ENCODE data around the gene ACSS3.
"Not testable (repeated sequence)": the region's sequence is repeated elsewhere in the genome, so short reads cannot be mapped to it uniquely, and the experiment has no call there.

ACSS3 gene

DNA sequence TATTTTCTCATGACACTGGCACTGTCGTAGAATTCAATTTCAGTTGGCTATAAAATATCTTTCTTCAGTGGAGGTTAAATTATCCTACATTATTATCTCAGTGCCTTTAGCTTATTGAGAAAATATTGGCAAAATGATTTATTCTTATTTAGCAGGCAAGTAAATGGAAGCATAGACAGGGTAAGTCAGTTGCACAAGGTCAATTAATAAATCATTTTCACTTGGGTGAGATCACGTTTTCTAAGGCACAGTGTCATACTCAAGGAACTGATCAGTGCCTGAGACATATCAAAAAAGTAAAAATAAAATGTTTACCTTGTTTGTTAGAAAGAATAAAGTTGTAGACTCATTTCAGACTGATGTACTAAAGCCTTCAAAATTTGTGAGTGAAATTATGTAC lies 95.0 kb downstream of the ACSS3 start:
- no peak for DNase-seq

- no peak for DNase-seq
Measured at GRCh38 chr12:81174664-81175063, 96.8 kb downstream of the ACSS3 start.

DNA sequence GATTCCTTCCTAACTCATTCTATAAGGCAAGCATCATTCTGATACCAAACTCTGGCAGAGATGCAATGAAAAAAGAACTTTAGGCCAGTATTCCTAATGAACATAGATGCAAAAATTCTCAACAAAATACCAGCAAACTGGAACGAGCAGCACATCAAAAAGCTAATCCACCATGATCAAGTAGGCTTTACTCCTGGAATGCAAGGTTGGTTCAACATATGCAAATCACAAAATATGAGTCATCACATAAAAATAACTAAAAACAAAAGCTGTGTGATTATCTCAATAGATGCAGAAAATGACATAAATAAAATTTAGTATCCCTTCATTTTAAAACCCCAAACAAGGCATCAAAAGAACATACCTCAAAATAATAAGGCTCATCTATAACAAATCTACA lies 98.9 kb downstream of the ACSS3 start:
- no peak for DNase-seq

GRCh38 chr12:81181691-81182090 lies 103.8 kb downstream of the ACSS3 start:
- DNase-seq = no peak

DNA sequence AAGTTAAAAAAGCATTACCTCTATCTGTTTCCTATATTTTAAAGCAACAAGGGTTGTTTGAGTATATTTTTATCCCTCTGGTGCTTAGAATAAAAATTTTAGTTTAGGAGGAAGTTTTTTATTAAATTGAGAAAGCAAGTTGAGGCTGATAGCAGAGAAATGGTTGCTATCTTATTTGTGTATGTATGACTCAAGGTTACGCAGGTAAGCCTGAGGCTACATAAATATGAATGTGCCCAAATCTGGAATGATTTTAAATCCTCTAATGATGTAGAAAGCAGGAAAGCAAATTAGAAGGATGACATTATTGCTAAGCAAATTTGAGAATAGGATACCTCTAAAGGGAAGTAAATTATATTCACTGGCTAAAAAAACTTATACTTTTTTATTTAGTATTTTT lies 109.8 kb downstream of the ACSS3 start:
- DNase-seq = no peak

DNA sequence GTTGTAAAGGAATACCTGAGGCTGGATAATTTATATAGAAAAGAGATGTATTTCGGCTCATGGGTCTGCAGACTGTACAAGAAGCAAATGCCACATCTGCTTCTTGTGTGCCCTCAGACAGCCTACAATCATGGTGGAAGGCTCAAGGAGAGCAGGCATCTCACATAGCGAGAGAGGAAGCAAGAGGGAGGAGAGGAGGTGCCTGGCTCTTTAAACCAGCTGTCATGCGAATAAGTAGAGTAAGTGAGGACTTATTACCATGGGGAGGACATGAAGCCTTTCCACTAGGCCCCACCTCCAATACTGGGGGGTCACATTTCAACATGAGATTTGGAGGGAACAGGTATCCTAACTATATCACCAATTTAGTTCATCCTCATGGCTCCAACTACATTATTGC lies 118.7 kb downstream of the ACSS3 start:
- DNase-seq = no peak

GRCh38 chr12:81200561-81200960 lies 122.7 kb downstream of the ACSS3 start:
- not testable (repeated sequence) for DNase-seq

DNA sequence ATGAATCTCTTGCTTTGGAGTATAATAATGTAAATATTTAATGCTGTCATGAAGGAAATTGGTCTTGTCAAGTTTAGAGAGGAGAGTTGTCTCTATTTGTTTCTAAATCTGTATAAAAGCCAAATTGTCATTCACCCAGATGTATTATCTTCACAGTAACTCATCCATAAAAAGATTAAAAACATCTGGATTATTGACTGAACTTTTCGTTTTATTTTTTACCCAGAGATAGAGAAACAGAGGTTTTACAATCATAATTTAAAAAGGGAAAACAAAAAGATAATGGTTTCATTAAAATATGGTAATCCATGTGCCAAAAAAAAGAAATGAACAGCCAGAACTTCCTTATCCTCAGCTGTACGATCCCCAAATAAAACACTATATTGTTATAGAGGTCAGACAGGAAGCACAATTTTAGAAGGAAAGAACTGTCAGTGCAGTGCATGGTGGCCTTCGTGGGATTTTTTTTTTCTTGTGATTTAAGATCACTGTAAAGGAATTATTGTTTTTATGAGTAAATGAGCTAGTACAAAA lies 125.9 kb downstream of the ACSS3 start:
- no peak for DNase-seq

DNA sequence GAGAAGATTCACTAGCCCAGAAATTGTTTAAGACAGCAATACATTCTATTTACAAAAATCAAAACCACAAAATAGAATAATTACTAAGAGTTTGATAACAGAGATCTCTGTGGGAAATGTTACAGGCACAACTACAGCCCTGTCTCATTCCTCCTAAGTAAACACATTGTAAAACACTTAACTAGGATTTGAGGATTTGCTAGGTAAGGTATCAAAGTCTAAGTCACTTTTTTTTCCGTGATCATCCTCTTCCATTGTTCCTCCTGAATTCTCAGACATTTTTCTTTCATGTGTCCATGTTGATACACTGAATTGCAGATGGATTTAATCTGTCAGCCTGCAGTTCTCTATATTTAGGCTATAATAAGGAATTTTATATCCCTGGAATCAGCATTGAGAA lies 127.5 kb downstream of the ACSS3 start:
- DNase-seq = no peak

DNA sequence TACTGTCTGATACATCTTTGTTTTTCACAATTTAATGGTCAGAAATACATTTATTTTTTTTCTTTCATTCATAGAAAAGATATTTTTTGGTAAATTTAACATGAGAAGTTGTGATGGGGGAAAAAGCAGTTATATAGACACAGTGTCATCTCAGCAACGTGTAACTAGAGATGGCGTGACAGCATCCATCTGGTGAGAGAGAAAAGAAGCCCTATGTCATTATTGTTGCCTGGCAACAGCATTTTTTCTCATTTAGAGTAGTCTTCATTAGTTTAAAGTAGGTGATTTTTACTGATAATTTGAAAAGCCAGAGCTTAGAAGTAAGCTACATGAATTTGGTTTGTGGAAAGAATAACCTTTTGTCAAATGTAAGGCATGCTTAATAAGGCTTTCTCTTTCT lies 128.6 kb downstream of the ACSS3 start:
- no peak for DNase-seq

DNA sequence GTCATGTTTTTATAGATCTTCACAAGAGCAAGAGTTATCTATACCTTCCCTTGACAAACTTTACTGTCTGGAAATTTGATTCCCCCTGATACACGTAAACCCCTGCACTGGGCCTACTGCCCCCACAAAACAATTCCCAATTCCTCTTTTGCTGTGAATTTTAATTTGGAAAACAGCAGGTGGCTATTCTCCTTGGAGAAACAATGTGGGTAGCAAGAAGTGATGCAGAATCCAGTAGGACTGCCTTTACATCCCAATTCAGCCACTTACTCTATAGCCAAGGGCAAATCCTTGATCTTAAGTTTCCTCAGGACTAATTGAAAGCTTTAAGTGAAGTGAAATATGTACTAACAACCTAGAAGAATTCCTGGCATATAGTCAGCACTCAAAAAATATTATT lies 129.3 kb downstream of the ACSS3 start:
- DNase-seq = no peak

DNA sequence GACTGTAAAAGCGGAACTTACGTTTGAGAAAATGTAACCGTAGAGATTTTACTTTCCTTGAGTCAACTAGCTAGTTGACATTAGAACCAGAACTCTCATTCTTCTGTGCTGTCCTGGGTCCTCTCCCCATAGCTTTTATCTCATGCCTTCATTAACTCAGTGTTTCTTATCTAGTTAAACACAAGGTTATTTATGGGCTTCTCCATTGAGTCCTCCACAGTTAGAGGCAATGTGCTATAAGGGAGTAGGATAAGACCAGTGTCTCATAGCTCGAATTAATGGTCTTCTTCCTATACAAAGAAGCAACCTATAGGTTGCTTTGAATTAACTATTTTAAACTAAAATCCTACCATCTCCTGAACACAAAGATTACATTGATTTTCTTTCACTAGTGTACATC lies 129.8 kb downstream of the ACSS3 start:
- no peak for DNase-seq

- no peak for DNase-seq
Measured at GRCh38 chr12:81208187-81208911, 130.5 kb downstream of the ACSS3 start.

DNA sequence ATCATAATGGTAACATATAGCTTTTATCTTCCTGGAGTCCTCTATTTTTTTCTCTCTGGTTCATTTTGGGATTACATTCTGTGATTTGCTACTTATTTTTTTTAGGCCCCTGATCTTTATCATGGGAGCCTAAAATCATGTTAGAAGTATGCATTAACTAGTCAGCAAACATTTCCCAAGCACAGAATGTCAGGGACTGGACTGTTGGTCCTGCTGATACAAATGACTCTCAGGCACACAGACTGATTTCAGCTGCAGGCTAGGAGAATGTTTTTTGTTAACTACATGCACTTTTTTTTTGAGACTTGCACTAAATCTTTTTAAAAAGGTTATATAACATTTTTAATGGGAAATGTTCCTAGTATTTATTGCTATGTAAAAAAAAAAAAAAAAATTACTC lies 131.1 kb downstream of the ACSS3 start:
- DNase-seq = no peak

DNA sequence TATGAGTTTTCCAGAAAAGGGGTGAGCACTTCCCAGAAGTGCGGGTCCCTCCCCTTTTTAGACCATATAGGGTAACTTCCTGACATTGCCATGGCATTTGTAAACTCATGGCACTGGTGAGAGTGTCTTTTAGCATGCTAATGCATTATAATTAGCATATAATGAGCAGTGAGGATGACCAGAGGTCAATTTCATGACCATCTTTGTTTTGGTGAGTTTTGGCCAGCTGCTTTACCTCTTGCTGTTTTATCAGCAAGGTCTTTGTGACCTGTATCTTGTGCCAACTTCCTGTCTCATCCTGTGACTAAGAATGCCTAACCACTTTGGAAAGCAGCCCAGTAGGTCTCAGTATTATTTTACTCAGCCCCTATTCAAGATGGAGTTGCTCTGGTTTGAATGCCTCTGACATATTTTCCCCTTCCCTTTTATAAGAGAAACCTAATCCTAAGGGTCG lies 131.9 kb downstream of the ACSS3 start:
- not testable (repeated sequence) for DNase-seq

DNA sequence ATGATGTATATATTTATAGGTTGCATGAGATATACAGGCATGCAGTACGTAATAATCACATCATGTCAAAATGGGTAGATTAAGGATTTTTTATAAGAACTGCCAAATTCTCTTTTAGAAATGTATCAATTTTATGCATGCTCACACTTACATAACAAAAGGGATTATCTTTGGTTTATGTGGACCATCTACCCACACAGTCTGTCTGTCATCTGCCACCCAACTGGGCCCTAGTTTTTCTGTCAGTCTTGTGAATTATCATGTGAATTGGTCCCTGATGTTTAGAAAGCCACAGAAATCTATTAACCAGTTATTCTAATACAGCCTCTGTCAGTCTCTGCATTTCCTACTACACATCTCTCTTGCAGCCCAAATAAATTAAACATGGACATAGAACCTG lies 133.4 kb downstream of the ACSS3 start:
- no peak for DNase-seq

DNA sequence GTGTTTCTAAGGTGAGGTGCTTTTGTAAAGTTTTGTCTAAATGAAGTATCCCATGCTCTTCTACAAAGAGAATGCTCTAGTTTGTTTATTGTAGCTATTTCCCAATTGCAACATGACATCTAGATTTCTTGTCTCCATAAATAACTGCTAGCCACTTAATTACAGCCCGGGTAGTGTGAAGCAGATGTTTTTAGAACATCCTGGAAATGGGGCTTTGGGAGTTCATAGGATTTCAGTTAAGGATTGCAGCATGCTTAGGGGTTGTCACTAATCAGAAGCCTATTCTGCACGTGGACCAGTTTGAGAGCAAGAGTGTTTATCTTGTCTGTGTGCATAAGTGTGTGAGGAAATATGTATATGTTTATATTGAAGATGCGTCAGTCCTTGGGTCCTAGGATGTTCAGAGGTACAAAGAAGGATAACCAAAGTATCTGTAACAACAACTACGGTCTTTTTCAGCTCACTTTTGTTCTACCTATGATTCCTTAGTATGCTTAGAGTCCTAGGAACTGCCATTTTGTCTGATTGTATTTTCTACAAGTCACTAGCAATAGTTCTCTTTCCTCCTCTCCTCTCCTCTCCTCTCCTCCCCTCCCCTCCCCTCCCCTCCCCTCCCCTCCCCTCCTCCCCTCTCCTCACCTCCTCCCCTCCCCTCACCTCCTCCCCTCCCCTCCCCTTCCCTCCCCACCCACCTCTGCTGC lies 135.3 kb downstream of the ACSS3 start:
- no peak for DNase-seq

DNA sequence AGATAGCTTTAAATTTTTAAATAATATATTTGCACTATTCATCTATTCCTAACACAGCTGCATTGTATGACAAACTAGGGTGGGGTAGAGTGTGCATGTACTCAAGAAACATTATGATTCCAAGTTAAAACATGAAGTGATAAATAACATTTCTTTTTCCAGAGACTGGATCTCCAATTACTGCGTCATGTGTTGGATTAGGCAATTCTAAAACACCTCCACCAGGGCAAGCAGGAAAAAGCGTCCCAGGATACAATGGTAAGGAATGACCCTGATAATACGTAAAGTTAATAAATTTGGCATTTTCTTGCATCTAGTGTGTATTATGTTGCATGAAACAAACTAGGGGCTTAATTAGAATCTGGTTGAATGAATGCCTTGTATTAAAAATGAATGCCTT lies 138.9 kb downstream of the ACSS3 start:
- no peak for DNase-seq

GRCh38 chr12:81221681-81222080 lies 143.8 kb downstream of the ACSS3 start:
- DNase-seq = no peak

- no peak for DNase-seq
Measured at GRCh38 chr12:81222846-81223592, 145.1 kb downstream of the ACSS3 start.

GRCh38 chr12:81224626-81225025 lies 146.7 kb downstream of the ACSS3 start:
- DNase-seq = no peak

DNA sequence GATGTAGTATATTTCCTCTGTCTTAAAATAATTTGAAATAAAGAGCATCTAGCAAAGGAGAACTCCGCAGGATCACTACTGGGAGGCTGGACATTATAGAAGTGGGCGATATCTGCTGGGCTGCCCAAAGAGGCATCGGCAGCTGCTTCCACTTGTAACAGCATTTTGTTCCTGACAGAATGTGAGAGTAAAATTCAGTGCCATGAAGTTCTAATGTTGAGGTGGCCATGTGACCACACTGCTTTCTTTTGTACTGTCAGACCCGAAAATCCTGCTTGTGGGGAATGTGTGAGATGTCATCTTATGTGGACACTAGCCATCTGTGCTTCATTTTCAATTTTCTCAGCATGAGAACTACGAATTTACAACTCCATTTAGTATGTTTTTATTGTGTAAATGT lies 151.9 kb downstream of the ACSS3 start:
- DNase-seq = no peak

- DNase-seq = no peak
Measured at GRCh38 chr12:81231574-81232368, 153.9 kb downstream of the ACSS3 start.

Data from CD4-positive, alpha-beta T cell treated with Interleukin-21 for 1 hour (primary cell).